ELF-1 (cell line): ENCODE measurements around the gene ARHGEF12.

ENCODE experiments used
- DNase-seq: peaks from one replicate; pipeline ENCODE4 v3.0.0-alpha.2; 2016; ENCODE audit warnings: low read depth, low spot score

Gene ARHGEF12

GRCh38 chr11:120335908-120336640, at the start of gene ARHGEF12:
ARHGEF12 (plus strand) TSS chr11:120336413; CDS start chr11:120337244, 831 bp downstream.
- DNase-seq, result peak; percentile 96

- DNase-seq, result no peak
Measured at GRCh38 chr11:120288021-120288420, 48.2 kb upstream of the ARHGEF12 start.

GRCh38 chr11:120289426-120289825, 46.8 kb upstream of the ARHGEF12 start:
- no peak for DNase-seq

- DNase-seq, result no peak
Measured at GRCh38 chr11:120290956-120291355, 45.3 kb upstream of the ARHGEF12 start.

- DNase-seq, result no peak
Measured at GRCh38 chr11:120293038-120293800, 43.0 kb upstream of the ARHGEF12 start.

- DNase-seq, result no peak
Measured at GRCh38 chr11:120294096-120294495, 42.1 kb upstream of the ARHGEF12 start.

GRCh38 chr11:120295099-120295498, 41.1 kb upstream of the ARHGEF12 start:
- DNase-seq, result no peak

- no peak for DNase-seq
Measured at GRCh38 chr11:120296554-120296953, 39.7 kb upstream of the ARHGEF12 start.

GRCh38 chr11:120298461-120298860, 37.8 kb upstream of the ARHGEF12 start:
- no peak for DNase-seq

- peak; percentile 81 for DNase-seq
Measured at GRCh38 chr11:120302001-120302805, 34.0 kb upstream of the ARHGEF12 start.

- peak; percentile 91 for DNase-seq
Measured at GRCh38 chr11:120303004-120303637, 33.1 kb upstream of the ARHGEF12 start.

GRCh38 chr11:120304526-120304925, 31.7 kb upstream of the ARHGEF12 start:
- DNase-seq, result no peak

GRCh38 chr11:120305286-120305685, 30.9 kb upstream of the ARHGEF12 start:
- DNase-seq, result no peak

GRCh38 chr11:120306519-120307242, 29.5 kb upstream of the ARHGEF12 start:
- DNase-seq, result peak; percentile 77

GRCh38 chr11:120307476-120307875, 28.7 kb upstream of the ARHGEF12 start:
- DNase-seq, result no peak

GRCh38 chr11:120308081-120308480, 28.1 kb upstream of the ARHGEF12 start:
- no peak for DNase-seq

GRCh38 chr11:120310870-120311269, 25.3 kb upstream of the ARHGEF12 start:
- no peak for DNase-seq

GRCh38 chr11:120314861-120315260, 21.4 kb upstream of the ARHGEF12 start:
- no peak for DNase-seq

GRCh38 chr11:120316880-120317688, 19.1 kb upstream of the ARHGEF12 start:
- peak; percentile 84 for DNase-seq
